GM21360 (cell line): ENCODE measurements around the gene CNTLN.
A peak's percentile ranks its signal among the peaks of the same experiment; 100 is the strongest.
"Not testable (repeated sequence)": the region's sequence is repeated elsewhere in the genome, so short reads cannot be mapped to it uniquely, and the experiment has no call there.

ENCODE experiments used
- ATAC-seq: cut with Tn5 transposase; IDR thresholded peaks from one replicate; pipeline ENCODE4 v1.9.1; 2021; ENCODE audit warnings: mild to moderate bottlenecking, moderate library complexity; ENCODE audit not compliant: unreplicated experiment

Gene CNTLN

DNA sequence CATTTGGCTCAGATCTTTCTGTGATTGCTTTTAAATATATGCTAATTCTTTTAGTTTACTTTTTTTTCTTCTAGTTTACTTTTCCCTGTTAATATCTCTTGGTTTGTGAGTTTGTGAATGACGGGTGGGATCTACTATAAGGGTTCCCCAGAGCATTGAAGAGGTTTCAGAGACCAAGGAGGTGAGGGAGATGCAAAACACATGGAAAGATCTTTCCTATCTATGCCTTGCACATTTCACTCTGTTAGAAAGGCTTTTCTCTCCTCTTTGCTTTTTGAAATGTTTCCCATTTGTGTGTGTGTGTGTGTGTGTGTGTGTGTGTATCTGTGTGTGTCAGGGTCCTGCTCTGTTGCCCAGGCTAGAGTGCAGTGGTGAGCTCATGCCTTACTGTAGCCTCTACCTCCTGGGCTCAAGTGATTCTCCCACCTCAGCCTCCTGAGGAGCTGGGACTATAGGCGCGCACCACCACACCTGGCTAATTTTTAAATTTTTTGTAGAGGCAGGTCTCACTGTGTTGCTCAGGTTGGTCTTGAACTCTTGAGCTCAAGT lies 50.7 kb downstream of the CNTLN start:
- ATAC-seq = no peak

GRCh38 chr9:17191082-17191481 lies 56.2 kb downstream of the CNTLN start:
- no peak for ATAC-seq

DNA sequence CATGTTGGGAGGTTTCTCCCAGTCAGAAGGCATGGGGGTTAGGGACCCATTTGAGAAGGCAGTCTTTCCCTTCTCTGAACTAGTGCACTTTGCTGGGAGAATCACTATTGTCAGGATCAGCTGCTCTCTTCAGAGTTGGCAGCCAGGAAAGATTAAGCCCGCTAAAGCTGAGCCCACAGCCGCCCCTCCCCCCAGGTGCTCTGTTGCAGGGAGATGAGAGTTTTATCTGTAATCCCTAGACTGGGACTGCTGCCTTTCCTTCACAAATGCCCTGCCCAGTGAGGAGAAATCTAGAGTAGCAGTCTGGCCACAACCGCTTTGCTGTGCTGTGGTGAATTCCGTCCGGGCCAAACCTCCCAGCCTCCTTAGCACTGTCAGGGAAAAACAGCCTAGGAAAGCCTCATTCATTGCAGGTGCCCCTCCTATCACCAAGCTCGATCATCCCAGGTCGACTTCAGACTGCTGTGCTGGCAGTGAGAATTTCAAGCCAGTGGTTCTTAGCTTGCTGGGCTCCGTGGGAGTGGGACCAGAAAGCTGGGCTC lies 69.8 kb downstream of the CNTLN start:
- ATAC-seq = no peak

DNA sequence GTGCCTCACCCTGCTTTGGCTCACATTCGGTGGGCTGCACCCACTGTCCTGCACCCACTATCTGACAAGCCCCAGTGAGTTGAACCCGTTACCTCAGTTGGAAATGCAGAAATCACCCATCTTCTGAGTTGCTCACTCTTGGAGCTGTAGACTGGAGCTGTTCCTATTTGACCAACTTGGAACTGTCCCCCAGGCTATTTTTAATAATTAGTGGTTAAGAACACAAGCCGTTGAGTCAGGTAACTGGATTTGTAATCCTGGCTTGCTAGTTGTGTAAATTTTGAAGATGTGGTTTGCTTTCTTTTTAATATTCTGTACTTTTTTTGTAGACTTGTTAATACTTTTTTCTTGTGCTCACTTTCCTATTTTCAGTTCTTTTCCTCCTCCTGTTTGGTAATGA lies 81.2 kb downstream of the CNTLN start:
- no peak for ATAC-seq

GRCh38 chr9:17216646-17217045 lies 81.8 kb downstream of the CNTLN start:
- no peak for ATAC-seq

GRCh38 chr9:17217272-17217671 lies 82.4 kb downstream of the CNTLN start:
- ATAC-seq = no peak

DNA sequence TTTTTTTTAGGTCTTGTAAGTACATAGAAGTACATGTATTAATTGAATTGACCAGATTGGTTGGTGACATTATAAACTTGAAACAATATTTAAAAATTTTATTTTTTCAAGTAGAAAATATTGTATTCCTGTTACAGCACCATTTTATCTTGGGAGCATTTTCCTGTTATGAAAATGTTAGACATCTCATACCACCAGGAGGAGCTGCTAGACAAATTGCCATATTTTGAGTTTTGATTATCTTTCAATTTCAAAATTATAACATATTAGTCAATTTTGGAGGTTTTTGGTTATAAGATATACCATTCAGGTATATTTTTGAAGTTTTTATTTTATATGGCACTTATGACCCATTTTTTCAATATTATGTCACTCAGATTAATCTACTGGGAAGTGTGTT lies 84.4 kb downstream of the CNTLN start:
- no peak for ATAC-seq

GRCh38 chr9:17222932-17223331 lies 88.1 kb downstream of the CNTLN start:
- no peak for ATAC-seq

- no peak for ATAC-seq
Measured at GRCh38 chr9:17225407-17225806, 90.6 kb downstream of the CNTLN start.

- no peak for ATAC-seq
Measured at GRCh38 chr9:17229945-17230560, 95.2 kb downstream of the CNTLN start.

- ATAC-seq = no peak
Measured at GRCh38 chr9:17230646-17231045, 95.8 kb downstream of the CNTLN start.

- no peak for ATAC-seq
Measured at GRCh38 chr9:17236147-17236546, 101.3 kb downstream of the CNTLN start.

DNA sequence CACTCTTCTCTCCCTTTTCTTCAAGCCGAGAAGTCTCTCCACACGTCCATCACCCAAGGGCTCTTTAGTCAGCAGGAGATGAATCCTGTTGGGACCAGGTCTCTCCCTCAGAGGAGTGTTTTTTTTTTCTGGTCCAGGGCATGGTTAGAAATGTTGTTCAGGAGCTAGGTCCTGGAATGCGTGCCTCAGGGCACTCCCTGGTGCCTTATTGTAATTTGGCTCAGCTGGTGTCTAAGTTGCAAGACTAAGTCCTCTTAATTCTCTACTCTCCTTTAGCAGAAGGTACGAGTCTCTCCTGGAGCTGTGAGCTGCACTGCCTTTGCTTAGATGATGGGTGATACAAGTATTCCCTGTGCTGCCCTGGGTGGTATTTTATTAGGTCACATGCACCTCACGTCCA lies 111.9 kb downstream of the CNTLN start:
- no peak for ATAC-seq

DNA sequence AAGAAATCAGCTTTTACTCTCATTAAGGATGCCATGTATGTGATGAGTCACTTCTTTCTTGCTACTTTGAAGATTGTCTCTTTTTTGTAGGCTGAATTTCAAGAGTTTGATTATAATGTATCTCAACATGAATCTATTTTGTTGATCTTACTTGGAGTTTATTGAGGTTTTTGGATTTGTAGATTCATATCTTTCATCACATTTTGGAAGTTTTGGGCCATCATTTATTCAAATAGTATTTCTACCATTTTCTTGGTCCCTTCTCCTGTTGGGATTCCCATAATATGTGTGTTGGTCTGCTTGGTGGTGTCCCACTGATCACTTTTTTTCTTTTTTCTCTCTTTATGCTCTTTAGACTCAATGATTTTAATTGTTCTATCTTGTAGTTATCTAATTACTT lies 116.3 kb downstream of the CNTLN start:
- ATAC-seq = no peak

DNA sequence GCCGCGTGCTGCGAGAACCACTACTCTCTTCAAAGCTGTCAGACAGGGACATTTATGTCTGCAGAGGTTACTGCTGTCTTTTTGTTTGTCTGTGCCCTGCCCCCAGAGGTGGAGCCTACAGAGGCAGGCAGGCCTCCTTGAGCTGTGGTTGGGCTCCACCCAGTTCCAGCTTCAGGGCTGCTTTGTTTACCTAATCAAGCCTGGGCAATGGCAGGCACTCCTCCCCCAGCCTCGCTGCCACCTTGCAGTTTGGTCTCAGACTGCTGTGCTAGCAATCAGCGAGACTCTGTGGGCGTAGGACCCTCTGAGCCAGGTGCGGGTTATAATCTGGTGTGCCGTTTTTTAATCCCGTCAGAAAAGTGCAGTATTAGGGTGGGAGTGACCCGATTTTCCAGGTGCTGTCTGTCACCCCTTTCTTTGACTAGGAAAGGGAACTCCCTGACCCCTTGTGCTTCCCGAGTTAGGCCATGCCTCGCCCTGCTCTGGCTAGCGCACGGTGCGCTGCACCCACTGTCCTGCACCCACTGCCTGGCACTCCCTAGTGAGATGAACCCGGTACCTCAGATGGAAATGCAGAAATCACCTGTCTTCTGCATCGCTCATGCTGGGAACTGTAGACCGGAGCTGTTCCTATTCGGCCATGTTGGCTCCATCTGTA lies 133.8 kb downstream of the CNTLN start:
- not testable (repeated sequence) for ATAC-seq

DNA sequence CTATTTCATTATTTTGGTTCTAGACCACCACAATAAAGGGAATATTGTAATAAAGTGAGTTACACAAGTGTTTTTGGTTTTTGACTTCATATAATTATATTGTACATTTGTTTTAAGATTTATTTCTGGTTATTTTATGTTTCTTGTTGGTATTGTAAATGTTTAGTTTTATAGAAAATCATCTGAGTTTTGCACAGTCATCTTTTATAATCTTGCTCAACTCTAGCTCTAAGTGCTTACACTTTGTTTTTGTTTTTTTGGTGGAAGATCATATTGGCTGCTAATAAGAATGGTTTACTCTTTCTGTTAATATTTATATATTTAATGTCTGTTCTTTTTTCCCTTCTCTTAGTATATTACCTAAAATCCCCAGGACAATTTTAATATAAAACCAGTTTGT lies 135.0 kb downstream of the CNTLN start:
- no peak for ATAC-seq

DNA sequence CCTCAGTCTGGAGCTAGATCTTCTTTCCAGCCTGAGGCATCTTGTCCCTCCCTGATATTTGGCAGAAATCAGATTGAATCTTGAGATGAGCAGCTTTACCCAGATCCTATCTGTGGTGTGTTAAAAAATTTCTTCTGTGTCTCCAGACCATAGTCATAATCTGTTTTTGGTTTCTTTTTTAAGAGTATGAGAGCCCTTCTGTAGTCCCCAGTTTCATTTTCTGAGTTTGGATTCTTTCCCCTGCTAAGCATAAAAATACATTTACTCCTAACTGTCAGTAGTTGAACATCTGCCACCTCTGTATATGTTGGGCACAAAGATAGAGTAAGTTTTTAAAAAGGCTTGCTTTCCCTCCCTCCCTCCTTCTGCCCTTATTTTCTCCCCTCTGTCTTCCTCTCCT lies 137.7 kb downstream of the CNTLN start:
- ATAC-seq = peak; percentile 76

DNA sequence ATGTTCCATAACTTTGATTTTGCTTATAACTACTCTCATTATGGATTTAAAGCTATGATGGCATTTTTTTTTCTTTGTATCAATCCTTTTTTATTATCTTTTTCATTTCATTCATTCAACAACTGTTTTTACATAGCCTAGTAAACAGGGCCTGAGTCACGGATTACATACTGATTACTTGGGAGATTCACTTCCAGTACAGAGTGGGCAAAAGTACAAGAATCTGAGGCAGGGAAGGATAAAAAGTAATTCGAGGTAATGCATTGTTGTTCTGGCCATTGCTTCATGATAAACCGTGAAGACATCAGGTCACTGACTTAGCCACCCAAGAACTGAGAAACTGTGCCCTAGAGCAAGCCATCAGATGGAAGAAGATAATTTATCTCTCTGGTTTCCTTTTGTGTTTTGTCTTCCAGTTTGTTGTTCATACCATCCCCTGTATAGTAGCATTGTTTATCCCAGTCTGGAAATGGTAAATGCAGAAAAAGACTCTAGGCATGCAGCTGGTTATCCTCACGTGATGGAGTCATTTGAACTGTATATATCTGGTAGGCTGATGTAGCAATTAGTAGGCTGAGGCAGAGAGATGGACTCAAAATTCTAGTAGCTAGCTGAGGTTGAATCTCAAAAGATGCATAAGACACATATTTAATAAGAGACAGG lies 145.6 kb downstream of the CNTLN start:
- ATAC-seq = no peak

- ATAC-seq = not testable (repeated sequence)
Measured at GRCh38 chr9:17290673-17291072, 155.8 kb downstream of the CNTLN start.

DNA sequence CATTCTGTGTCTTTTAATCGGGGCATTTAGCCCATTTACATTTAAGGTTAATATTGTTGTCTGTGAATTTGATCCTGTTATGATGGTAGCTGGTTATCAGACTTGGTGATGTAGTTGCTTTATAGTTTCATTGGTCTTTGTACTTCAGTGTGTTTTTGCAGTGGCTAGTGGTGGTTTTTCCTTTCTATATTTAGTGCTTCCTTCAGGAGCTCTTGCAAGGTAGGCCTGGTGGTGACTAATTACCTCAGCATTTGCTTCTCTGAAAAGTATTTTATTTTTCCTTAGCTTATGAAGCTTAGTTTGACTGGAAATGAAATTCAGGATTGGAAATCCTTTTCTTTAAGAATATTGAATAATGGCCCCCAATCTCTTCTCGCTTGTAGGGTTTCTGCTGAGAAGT lies 156.9 kb downstream of the CNTLN start:
- no peak for ATAC-seq

GRCh38 chr9:17293685-17294084 lies 158.8 kb downstream of the CNTLN start:
- no peak for ATAC-seq
